ENCODE results near the gene LRRC23. TPM values are rescaled to one million over a fixed set of nuclear protein-coding genes. Genes with fewer than 3 reads are reported as not detected.

The LRRC23 gene
- polyA plus RNA-seq, 4 donors = 3.6 to 8.2 (median 4.7) TPM

GRCh38 chr12:6951551-6952120, 47.0 kb downstream of the LRRC23 start:
- Histone ChIP-seq H3K4me3 (ENCODE audit: low read depth in 1 of 3, low read length in 3 of 3) (peak overlapping the region; percentile 34 to 66 (median 64)), H3K9me3 (ENCODE audit: control insufficient read depth in 2 of 2, insufficient read depth in 1 of 2, low read depth in 1 of 2, low read length in 1 of 2) (no peaks in the 10 kb centered on the region), H3K27ac (ENCODE audit: low read depth in 1 of 3, low read length in 2 of 3) (peak overlapping the region in 2 of 3 donors; percentile 75 to 87), H3K27me3 (ENCODE audit: control insufficient read depth in 3 of 3, insufficient read depth in 3 of 3, low read length in 3 of 3) (no peaks in the 10 kb centered on the region), H3K36me3 (ENCODE audit: control insufficient read depth in 3 of 3, insufficient read depth in 2 of 3, low read depth in 1 of 3, low read length in 3 of 3) (peaks cover 0 to 58% (median 4%) of the 10 kb centered on the region in 3 donors), H3K4me1 (ENCODE audit: control insufficient read depth in 3 of 3, insufficient read depth in 2 of 3, low read depth in 1 of 3, low read length in 2 of 3) (peaks cover 0 to 3% (median 0%) of the 10 kb centered on the region in 3 donors)
- FAIRE-seq (no peak), DNase-seq (no peak)
- 62 to 72% (median 71%) methylated on average over 19 to 20 of the region's 20 CpGs for WGBS, 3 donors

GRCh38 chr12:6952121-6952862, 47.7 kb downstream of the LRRC23 start:
- H3K4me1 ChIP-seq (ENCODE audit: control insufficient read depth in 3 of 3, insufficient read depth in 2 of 3, low read depth in 1 of 3, low read length in 2 of 3) = peaks cover 0 to 3% (median 0%) of the 10 kb centered on the region in 3 donors
- no peak for DNase-seq
- peaks cover 0 to 64% (median 4%) of the 10 kb centered on the region in 3 donors for H3K36me3 ChIP-seq (ENCODE audit: control insufficient read depth in 3 of 3, insufficient read depth in 2 of 3, low read depth in 1 of 3, low read length in 3 of 3)
- FAIRE-seq = no peak
- WGBS, 3 donors = 60 to 81% (median 68%) methylated on average over 22 of the region's 22 CpGs
- H3K9me3 ChIP-seq (ENCODE audit: control insufficient read depth in 2 of 2, insufficient read depth in 1 of 2, low read depth in 1 of 2, low read length in 1 of 2) = no peaks in the 10 kb centered on the region
- H3K27ac ChIP-seq (ENCODE audit: low read depth in 1 of 3, low read length in 2 of 3) = peak overlapping the region in 2 of 3 donors; percentile 75 to 87
- H3K27me3 ChIP-seq (ENCODE audit: control insufficient read depth in 3 of 3, insufficient read depth in 3 of 3, low read length in 3 of 3) = no peaks in the 10 kb centered on the region
- peak overlapping the region; percentile 34 to 66 (median 64) for H3K4me3 ChIP-seq (ENCODE audit: low read depth in 1 of 3, low read length in 3 of 3)

GRCh38 chr12:6952863-6953441, 48.3 kb downstream of the LRRC23 start:
- 65 to 91% (median 70%) methylated on average over 15 of the region's 15 CpGs for WGBS, 3 donors

GRCh38 chr12:6953442-6954315, 49.1 kb downstream of the LRRC23 start:
- Histone ChIP-seq H3K27ac (ENCODE audit: low read depth in 1 of 3, low read length in 2 of 3) (peak overlapping the region; percentile 44 to 87 (median 65)), H3K9me3 (ENCODE audit: control insufficient read depth in 2 of 2, insufficient read depth in 1 of 2, low read depth in 1 of 2, low read length in 1 of 2) (no peaks in the 10 kb centered on the region), H3K4me3 (ENCODE audit: low read depth in 1 of 3, low read length in 3 of 3) (peak overlapping the region; percentile 34 to 66 (median 64)), H3K4me1 (ENCODE audit: control insufficient read depth in 3 of 3, insufficient read depth in 2 of 3, low read depth in 1 of 3, low read length in 2 of 3) (peaks cover 0 to 3% (median 0%) of the 10 kb centered on the region in 3 donors), H3K27me3 (ENCODE audit: control insufficient read depth in 3 of 3, insufficient read depth in 3 of 3, low read length in 3 of 3) (no peaks in the 10 kb centered on the region), H3K36me3 (ENCODE audit: control insufficient read depth in 3 of 3, insufficient read depth in 2 of 3, low read depth in 1 of 3, low read length in 3 of 3) (peaks cover 0 to 72% (median 4%) of the 10 kb centered on the region in 3 donors)
- peak in 1 of 2 donors; percentile 56 for DNase-seq
- 50 to 78% (median 68%) methylated on average over 21 to 24 of the region's 24 CpGs for WGBS, 3 donors
- FAIRE-seq = no peak

More at GRCh38 chr12:6952863-6953441, 48.3 kb downstream of the LRRC23 start:
- Histone ChIP-seq H3K36me3 (ENCODE audit: control insufficient read depth in 3 of 3, insufficient read depth in 2 of 3, low read depth in 1 of 3, low read length in 3 of 3) (peaks cover 0 to 66% (median 4%) of the 10 kb centered on the region in 3 donors), H3K27ac (ENCODE audit: low read depth in 1 of 3, low read length in 2 of 3) (peak overlapping the region; percentile 44 to 87 (median 65)), H3K27me3 (ENCODE audit: control insufficient read depth in 3 of 3, insufficient read depth in 3 of 3, low read length in 3 of 3) (no peaks in the 10 kb centered on the region), H3K4me1 (ENCODE audit: control insufficient read depth in 3 of 3, insufficient read depth in 2 of 3, low read depth in 1 of 3, low read length in 2 of 3) (peaks cover 0 to 3% (median 0%) of the 10 kb centered on the region in 3 donors), H3K9me3 (ENCODE audit: control insufficient read depth in 2 of 2, insufficient read depth in 1 of 2, low read depth in 1 of 2, low read length in 1 of 2) (no peaks in the 10 kb centered on the region), H3K4me3 (ENCODE audit: low read depth in 1 of 3, low read length in 3 of 3) (peak overlapping the region; percentile 34 to 66 (median 64))
- DNase-seq = no peak
- no peak for FAIRE-seq

GRCh38 chr12:6954316-6955107, 49.9 kb downstream of the LRRC23 start:
- no peaks in the 10 kb centered on the region for H3K27me3 ChIP-seq (ENCODE audit: control insufficient read depth in 3 of 3, insufficient read depth in 3 of 3, low read length in 3 of 3)
- H3K9me3 ChIP-seq (ENCODE audit: control insufficient read depth in 2 of 2, insufficient read depth in 1 of 2, low read depth in 1 of 2, low read length in 1 of 2) = no peaks in the 10 kb centered on the region
- WGBS, 3 donors = 69 to 91% (median 81%) methylated on average over 21 of the region's 21 CpGs
- H3K4me3 ChIP-seq (ENCODE audit: low read depth in 1 of 3, low read length in 3 of 3) = peak overlapping the region in 1 of 3 donors; percentile 66
- no peak for FAIRE-seq
- no peak for DNase-seq
- peaks cover 0 to 78% (median 4%) of the 10 kb centered on the region in 3 donors for H3K36me3 ChIP-seq (ENCODE audit: control insufficient read depth in 3 of 3, insufficient read depth in 2 of 3, low read depth in 1 of 3, low read length in 3 of 3)
- peaks cover 0 to 3% (median 0%) of the 10 kb centered on the region in 3 donors for H3K4me1 ChIP-seq (ENCODE audit: control insufficient read depth in 3 of 3, insufficient read depth in 2 of 3, low read depth in 1 of 3, low read length in 2 of 3)
- H3K27ac ChIP-seq (ENCODE audit: low read depth in 1 of 3, low read length in 2 of 3) = peak overlapping the region in 2 of 3 donors; percentile 22 to 87

- Histone ChIP-seq H3K27ac (ENCODE audit: low read depth in 1 of 3, low read length in 2 of 3) (peak overlapping the region in 2 of 3 donors; percentile 52 to 55), H3K27me3 (ENCODE audit: control insufficient read depth in 3 of 3, insufficient read depth in 3 of 3, low read length in 3 of 3) (no peaks in the 10 kb centered on the region), H3K4me3 (ENCODE audit: low read depth in 1 of 3, low read length in 3 of 3) (no peak overlapping the region), H3K9me3 (ENCODE audit: control insufficient read depth in 2 of 2, insufficient read depth in 1 of 2, low read depth in 1 of 2, low read length in 1 of 2) (no peaks in the 10 kb centered on the region), H3K4me1 (ENCODE audit: control insufficient read depth in 3 of 3, insufficient read depth in 2 of 3, low read depth in 1 of 3, low read length in 2 of 3) (peaks cover 0 to 3% (median 0%) of the 10 kb centered on the region in 3 donors), H3K36me3 (ENCODE audit: control insufficient read depth in 3 of 3, insufficient read depth in 2 of 3, low read depth in 1 of 3, low read length in 3 of 3) (peaks cover 0 to 85% (median 4%) of the 10 kb centered on the region in 3 donors)
- DNase-seq (no peak), FAIRE-seq (no peak)
- 80 to 90% (median 87%) methylated on average over 21 to 22 of the region's 22 CpGs for WGBS, 3 donors
These were observed 50.7 kb downstream of the LRRC23 start for GRCh38 chr12:6955108-6956020.
